NOMO-1 (cell line): ENCODE measurements around the gene HSPBP1.

Experiments
- DNase-seq, 2 experiments: peaks; one replicate each; lab custom pipeline; 2025; ENCODE audit not compliant: unreplicated experiment in 2 of 2; lab: John Stamatoyannopoulos, UW

Gene HSPBP1

DNA sequence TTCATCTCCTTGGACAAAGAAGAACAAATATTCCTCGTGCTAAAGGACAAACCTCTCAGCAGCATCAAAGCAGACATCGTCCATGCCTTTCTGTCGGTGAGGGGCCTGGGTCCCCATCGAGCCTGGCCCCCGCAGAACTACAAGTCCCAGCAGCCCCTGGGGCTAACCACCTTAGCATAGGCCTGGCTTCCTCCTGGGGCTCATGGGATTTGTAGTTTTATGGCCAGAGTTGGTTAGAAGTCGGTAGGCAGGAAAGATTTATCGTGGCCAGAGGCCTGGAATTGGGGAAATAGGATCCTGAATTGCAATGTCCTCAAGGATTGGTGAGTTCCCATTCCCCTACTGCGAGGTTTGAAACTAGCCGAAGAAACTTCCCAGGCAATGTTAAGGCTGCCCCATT lies 25.6 kb upstream of the HSPBP1 start:
- DNase-seq: peak in 1 of 2 experiments; percentile 38

DNA sequence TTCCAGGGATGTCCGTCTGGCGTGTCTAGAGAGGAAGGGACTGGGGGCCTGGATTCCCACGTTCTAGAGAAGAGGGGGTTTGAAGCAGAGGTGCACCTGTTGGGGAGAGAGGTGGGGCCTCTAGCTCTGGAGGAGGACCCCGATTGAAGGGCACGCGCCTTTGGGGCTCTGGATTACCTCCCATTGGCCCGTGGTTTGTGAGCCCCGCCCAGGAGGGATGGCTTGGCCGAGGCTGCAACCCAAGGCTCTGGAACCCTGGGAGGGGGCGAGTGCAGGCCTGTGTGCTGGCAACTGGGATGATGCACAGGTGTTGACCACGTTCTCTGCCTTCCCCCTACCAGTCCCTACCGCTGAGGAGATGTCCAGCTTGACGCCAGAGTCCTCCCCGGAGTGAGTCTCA lies 25.1 kb upstream of the HSPBP1 start:
- no peak for DNase-seq

DNA sequence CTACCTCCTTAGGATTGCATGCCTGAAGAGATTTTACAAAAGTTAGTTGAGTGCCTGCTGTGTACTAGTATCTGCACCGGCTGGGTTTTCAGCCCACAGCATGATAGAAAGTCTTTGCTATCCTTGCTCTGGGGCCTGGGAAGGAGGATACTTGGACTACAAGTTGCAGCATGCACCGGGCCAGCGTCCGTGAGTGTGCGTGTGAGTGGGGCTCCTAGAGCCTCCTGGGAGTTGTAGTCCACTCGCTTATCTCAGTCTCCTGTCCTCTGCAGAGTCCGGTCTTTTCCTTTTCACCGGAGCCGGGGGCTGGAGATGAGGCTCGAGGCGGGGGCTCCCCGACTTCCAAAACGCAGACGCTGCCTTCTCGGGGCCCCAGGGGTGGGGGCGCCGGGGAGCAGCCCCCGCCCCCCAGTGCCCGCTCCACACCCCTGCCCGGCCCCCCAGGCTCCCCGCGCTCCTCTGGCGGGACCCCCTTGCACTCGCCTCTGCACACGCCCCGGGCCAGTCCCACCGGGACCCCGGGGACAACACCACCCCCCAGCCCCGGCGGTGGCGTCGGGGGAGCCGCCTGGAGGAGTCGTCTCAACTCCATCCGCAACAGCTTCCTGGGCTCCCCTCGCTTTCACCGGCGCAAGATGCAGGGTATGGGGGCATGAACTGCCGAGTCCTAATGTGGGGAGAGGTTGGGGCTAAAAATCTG lies 24.5 kb upstream of the HSPBP1 start:
- DNase-seq: peak; percentile 23 to 40

DNA sequence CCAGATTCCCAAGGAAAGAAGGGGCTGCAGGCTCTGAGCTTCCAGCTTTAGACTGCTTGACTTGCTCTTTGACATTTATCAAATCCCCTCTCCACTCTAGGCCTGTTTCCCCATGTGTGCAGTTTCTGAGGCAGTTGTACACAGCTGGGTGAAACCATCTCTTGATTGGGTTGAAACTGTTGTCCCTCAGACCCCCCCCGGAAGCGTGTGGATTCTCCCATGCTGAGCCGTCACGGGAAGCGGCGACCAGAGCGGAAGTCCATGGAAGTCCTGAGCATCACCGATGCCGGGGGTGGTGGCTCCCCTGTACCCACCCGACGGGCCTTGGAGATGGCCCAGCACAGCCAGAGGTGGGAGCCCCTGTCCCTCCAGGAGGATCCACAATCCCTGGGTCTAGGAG lies 23.6 kb upstream of the HSPBP1 start:
- no peak for DNase-seq

DNA sequence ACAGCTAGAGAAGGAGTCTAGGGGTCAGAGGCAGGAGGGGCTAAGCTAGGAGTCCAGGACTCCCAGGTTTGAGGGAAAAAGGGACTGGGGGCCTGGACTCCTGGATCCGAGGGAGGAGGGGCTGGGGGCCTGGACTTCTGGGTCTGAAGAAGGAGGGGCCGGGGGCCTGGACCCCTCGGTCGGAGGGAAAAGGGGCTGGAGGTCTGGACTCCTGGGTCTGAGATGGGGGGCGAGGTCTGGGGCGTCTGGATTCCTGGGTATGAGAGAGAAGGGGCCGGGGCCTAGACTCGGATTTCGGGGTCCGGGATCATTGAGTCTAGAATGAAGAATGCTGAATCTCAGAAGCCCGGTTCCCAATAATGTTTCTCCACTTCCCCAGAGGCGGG lies 22.4 kb upstream of the HSPBP1 start:
- no peak for DNase-seq

DNA sequence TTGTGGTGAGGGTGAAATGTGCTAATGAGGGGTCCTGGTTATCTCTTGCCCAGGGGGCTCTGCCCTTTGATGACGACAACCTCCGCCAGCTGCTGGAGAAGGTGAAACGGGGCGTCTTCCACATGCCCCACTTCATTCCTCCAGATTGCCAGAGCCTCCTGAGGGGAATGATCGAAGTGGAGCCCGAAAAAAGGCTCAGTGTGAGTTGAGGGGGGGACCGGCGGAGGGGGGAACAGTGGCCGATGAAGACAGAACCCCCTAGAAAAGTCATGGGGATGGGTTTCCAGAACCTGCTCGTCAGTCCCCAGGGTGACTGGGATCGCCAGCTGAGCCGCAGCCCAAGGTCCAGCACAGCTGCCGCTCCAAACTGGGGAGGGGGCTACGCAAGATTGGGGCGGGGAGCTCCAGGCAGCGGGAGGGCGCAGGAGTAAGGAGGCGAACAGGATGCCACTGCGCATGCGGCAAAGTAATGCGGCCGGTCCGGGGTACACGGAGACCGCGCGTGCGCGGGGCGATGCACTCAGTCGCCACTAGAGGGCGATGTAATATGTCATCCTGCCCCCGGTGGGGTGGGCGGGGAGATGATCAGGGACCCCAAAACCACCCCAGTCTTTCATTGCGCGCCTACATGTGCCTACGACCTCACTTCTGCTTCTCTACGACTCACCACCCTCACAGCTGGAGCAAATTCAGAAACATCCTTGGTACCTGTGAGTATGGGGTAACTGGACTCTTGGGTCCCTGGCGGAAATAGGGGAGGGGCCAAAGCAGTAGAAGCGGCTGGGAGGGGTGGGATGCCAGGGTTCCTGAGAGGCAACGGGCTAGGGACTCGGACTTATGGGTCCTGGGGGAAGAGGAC lies 21.8 kb upstream of the HSPBP1 start:
- DNase-seq: peak; percentile 70 to 75

DNA sequence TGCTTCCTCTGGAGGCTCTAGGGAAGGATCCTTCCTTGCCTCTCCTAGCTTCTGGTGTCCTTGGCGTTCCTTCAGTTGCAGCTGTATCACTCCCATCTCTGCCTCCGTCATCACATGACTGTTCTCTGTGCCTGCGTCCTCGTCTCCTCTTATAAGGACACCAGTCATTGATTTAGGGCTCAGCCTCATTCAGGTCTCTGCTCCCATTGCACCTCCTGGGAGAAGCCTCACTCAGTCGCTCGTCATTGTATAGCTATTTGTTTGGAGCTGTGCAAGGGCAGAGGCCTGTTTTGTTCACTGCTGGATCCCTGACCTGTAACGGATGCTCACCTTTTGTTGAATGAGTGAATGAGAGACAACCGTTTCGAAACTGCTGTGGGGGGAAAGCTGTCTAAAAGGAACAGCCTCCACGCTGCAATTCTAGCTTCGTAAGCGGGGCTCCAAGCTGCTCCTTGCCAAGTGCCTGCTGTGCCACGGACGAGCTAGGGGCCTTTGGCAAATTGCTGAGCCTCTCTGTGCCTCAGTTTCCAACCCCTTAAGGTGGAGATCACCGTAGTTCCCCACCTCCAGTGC lies 21.1 kb upstream of the HSPBP1 start:
- DNase-seq: no peak

DNA sequence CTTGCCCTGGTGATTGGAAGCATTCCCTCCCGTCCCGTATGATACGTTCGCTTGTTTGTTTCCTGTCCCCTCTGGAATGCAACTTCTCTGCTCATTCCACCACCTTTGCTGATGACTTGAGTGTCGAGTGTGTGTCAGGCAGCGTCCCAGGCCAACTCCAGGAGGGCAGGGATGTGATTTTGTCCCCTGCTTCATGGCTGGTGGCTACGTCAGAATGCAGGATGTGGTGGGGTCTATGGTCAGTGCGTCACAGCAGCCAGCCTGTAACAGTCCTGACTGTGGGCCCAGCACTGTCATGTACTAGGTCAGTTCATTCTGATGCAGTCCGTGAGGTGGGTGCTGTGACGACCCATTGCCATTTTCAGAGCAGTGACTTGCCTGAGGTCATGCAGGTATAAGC lies 20.1 kb upstream of the HSPBP1 start:
- DNase-seq: no peak

DNA sequence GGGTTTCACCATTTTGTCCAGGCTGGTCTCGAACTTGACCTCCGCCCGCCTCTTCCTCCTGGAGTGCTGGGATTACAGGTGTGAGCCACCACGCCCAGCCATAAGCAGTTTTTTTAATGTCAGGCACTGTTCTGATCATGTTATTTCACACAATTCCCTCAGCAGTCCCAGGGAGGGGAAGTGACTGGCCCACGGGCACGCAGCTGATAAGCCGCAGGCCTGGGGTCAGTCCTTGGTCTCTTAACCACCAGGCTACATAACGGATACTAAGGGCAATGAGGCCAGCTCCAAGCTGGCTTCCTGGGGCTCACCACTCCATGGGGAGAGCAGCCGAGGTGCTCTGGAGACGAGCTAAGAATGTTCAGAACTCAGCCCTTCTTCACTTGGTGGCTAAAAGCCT lies 17.4 kb upstream of the HSPBP1 start:
- DNase-seq: no peak

DNA sequence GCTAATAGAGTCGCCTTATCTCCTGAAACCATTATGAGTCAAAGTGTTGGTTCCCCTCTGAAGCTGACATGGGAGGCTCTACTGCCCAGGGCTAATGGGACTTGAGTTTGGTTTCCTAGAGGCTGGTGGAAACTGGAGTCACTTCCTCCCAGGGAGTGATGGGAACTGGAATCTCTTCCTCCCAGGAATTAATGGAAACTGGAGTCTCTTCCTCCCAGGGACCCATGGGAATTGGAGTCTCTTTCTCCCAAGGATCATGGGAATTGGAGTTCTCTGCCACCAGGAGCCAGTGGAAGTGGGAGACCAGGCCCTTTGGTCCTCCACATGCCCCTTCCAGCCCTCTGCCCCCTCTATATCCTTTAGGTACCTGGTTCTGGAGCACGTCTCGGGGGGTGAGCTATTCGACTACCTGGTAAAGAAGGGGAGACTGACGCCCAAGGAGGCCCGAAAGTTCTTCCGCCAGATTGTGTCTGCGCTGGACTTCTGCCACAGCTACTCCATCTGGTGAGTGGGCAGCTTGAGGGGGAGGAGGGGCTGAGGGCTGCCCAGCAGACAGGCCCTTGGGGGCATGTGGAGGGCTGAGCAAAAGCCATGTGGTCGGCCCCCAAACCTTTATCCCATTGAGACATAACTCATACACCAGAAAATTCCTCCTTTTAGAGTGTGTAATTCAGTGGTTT lies 9.3 kb upstream of the HSPBP1 start:
- no peak for DNase-seq

DNA sequence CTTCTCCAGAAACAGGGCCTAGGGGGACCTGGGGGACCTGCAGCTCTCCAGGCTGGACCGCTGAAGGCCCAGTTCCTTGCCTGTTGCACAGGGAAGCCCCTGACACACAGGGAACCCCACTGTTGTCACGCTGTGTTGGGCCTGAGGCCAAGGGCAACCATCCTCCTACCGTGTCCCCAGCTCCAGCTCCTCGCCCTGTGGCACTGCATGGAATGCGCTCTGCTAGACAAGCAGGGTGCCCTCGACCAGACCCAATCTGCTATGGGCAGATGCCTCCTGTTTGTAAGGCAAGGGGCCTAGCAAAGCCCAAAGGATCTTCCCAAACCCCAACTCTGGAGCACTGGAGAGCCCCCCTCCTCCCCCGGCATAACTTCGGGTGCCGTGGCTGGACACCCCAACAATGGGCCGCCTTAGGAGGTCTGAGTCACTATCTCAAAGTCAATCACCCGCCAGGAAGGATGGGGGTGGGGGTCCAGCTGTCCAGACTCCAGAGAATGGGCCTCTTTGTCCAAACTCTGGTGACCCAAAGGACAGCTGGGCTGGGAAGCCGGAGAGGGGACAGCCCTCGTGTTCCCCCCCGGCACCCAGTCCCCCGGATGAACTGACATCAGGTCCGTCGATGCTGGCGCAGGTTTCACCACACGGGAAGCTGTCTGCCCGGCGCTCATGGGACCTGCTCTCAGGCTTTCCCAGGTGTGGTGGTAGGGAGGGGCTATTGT lies 7.6 kb upstream of the HSPBP1 start:
- no peak for DNase-seq

DNA sequence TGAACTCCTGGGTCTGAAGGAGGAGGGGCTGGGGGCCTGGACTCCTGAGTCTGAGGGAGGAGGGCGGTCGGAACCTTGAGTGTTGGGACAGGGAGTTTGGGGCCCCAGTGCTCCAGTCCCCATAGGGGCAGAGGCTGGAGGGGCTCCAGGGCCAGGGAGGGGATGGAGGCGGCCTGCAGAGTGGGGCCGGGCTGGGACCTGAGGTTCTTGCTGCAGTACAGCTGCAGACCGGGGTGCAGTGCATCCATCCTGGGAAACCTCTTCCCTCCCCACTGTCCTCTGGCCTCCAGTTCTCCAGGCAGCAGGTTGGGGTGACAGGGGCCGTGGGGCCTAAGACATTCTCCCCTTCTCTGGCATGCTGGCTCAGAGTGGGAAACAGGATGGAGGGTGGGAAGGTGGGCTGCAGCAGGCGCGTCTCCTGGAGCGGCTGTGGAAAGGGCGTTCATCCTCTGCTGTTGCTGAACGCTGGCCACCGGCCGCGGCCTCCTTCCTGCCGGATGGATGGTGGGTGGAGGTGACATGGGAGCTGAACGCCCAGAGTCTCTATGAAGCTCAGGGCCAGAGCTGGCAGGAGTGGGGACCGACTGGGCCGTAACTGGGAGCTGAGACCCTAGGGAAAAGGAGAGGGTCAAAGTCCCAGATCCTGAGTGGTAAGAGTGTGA lies 5.5 kb upstream of the HSPBP1 start:
- no peak for DNase-seq

DNA sequence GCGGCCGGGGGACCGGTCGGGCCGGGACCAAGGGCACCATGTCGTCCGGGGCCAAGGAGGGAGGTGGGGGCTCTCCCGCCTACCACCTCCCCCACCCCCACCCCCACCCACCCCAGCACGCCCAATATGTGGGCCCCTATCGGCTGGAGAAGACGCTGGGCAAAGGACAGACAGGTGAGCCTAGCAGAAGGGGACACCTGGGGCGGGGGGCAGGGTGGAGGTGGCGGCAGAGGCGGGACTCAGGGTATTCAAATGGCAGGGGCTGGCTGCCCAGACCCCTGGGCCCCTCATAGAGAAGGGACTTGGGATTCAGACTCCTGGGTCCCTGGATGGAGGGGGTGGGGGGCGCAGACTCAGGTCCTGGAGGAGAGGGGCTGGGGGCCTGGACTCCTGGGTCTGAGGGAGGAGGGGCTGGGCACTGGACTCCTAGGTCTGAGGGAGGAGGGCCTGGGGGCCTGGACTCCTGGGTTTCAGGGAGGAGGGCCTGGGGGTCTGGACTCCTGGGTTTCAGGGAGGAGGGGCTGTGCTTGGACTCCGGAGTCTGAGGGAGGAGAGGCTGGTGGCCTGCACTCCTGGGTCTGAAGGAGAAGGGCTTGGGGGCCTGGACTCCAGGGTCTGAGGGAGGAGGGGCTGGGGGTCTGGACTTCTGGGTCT lies 4.6 kb upstream of the HSPBP1 start:
- DNase-seq: no peak

DNA sequence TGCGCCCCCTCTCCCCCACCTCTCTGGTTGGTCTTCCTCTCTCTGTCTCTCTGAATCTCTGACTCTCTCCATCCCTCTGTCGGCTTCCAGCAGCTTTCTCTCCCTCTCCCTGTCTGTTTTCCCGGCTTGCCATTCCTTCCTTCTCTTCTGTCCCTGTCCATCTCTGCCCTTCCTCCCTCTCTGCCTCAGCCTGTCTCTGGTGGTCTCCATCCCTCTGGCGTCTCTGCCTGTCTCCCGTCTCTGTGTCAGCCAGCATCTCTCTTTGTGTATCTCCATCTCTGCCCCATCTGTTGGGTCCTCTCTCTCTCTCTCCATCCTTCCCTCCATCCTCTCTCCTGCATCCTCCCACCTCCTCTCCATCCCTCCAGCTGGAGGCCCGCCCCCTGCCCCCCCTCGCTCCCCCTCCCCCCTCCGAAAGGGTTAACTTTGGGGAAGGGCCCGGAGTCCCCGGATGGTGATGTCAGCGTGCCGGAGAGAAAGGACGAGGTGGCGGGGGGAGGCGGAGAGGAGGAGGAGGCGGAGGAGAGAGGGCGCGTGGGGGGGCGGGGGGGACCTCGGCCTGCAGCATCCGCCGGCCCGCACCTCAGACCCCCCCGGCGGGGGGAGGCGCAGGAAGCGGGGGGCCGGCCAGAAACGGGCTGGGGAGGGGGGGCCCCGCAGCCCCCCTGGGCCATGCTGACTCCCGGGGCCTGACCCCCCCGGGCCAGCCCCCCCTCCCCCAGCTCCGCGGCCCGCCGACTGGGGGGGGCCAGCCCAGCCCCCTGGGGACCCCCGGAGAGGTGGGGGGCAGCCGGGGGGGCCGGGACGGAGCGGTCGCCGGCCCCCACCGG lies 3.9 kb upstream of the HSPBP1 start, which contains the start of gene BRSK1:
Gene BRSK1, plus strand, starts transcription at position 450 of the 830 bp plus-strand sequence. CDS start 446 bp downstream, outside the sequence.
- DNase-seq: no peak

DNA sequence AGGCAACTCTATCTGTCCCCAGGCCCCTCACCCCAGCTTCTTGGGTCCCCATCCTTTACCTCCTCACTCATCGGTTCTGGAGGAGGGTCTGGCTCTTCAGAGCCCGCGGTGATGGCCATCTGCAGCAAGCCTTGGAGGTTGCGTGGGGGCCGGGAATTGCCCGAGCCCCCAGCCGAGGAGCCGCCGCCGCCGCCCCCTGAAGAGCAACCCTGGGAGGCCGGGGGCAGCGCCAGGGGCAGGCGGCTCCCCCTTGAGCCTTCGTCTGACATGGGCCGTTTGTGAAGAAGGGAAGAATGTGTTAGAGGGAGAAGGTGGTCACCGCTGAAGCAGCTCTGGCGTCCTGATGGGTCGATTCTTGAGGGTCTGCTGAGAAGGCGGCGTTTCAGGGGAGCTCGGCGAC lies 570 bp downstream of the HSPBP1 start:
- DNase-seq: no peak

DNA sequence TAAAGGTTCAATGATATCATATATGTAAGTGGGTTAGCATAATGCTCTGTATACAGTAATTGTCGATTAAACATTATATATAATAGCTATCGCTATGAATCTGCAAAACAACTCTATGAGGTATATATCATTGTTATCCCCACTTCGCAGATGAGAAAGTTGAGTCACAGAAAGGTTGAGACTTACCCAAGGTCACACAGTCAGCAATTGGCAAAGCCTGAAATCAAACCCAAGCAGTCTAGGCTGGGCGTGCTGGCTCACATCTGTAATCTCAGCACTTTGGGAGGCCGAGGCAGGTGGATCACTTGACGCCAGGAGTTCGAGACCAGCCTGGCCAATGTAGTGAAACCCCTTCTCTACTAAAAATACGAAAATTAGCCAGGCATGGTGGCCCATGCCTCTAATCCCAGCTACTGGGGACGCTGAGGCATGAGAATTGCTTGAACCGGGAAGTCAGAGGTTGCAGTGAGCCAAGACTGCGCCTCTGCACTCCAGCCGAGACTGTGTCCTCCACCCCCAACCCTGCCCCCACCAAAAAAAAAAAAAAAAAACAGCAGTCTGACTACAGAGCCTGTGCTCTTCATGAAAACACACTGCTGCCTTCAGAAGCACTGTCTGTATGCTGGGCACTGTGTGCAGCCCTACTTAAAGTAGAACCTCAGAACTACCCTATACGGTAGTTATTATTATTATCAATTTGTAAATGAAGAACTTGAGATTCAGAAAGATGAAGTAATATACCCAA lies 1.3 kb downstream of the HSPBP1 start:
- DNase-seq: no peak

DNA sequence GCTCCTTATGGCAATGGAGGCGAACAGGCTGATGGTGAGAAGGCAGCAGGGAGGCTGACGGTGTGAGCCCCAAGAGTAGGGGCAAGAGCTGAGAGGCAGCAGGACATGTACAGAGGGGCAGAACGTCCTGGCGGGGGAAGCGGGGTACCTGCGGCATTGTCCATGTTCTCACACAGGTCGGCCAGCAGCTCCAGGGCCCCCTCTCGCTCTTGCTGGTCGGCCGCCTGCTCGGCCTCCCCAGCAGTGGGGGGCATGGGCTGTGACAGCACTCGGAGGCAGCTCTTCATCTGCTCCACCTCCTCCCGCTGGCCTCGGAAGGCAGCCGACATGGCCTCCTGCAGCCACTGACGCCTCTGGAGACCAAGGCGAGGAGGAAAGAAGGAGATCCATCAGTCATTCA lies 2.4 kb downstream of the HSPBP1 start:
- DNase-seq: no peak
